KOPT-K1 (cell line): Measurements from ENCODE around the gene SDK2.

ENCODE experiments used
- H3K27ac ChIP-seq: fragments of 200-600 bp; sonication (generic); 2 replicates; pipeline ENCODE4 v1.5.1; 2016; ENCODE audit warnings: antibody characterized with exemption, mild to moderate bottlenecking, low read depth, low read length; ENCODE audit not compliant: poor library complexity, severe bottlenecking
- H3K36me3 ChIP-seq: fragments of 200-600 bp; sonication (generic); 2 replicates; pipeline ENCODE4 v1.5.1; 2017; ENCODE audit warnings: antibody characterized with exemption, mild to moderate bottlenecking, low read length, moderate library complexity; ENCODE audit not compliant: insufficient read depth
- H3K9me3 ChIP-seq: fragments of 200-600 bp; sonication (generic); 2 replicates; pipeline ENCODE4 v1.5.1; 2017; ENCODE audit warnings: antibody characterized with exemption, low read length, mild to moderate bottlenecking; ENCODE audit not compliant: insufficient read depth, poor library complexity, severe bottlenecking

Gene SDK2

DNA sequence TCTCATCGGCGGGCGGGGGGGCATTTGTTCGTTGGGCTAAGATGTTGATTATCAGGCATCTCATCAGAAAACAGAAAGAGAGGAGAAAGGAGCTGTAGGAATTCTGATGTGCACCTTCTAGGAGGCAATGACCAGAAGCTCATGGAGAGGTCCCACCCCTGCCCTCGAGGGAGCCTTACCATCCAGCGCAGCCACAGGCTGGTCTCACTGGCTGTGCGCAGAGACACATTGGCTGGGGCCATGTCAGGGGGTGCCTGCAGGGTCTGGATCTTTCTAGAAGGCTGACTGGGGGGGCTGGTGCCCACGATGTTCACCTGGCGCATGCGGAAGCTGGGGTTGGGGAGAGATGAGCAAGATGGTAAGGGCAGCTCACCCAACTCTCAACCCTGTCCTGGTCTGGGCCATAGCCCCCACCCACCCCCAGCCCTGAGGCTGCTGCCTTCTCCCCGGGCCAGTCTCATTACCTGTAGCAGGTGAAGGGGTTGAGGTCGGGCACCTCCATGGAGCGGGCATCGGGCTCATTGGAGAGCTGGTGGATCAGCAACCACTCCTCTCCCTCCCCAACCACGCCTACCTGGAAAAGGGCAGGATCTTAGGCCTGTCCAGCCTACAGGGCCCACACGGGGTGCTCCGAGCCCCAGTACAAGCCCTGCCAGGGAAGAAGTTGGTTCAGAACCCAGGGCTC is 246.2 kb downstream of the SDK2 start:
- Histone ChIP-seq H3K9me3 (no peaks in the 10 kb centered on the region), H3K36me3 (no peaks in the 10 kb centered on the region), H3K27ac (no peak overlapping the region)

DNA sequence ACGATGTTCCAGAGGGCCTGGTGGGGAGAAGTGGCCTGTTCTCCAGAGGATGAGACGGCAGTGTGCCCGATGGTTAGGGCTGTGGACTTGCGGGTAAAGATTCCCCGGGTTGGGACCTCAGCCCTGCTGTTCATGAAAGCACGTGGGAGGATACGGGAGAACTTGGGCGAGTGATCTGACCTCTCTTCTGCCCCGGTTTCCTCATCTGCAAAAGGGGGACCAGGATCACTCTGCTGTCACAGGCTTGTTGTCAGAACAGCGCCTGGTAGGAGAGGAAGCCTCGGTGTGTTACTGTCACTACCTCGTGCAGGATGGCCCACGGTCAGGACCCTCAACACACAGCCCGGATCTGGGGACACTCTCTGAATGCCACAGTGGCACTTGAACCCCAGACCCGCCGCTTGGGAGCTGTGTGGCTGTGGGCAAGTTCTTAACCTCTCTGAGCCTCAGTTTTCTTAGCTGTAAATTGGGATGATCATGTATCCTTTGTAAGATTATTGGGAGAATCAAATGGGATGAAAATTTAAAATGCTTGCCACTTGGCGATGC is 246.9 kb downstream of the SDK2 start:
- no peaks in the 10 kb centered on the region for H3K36me3 ChIP-seq
- H3K9me3 ChIP-seq: no peaks in the 10 kb centered on the region
- H3K27ac ChIP-seq: no peak overlapping the region

DNA sequence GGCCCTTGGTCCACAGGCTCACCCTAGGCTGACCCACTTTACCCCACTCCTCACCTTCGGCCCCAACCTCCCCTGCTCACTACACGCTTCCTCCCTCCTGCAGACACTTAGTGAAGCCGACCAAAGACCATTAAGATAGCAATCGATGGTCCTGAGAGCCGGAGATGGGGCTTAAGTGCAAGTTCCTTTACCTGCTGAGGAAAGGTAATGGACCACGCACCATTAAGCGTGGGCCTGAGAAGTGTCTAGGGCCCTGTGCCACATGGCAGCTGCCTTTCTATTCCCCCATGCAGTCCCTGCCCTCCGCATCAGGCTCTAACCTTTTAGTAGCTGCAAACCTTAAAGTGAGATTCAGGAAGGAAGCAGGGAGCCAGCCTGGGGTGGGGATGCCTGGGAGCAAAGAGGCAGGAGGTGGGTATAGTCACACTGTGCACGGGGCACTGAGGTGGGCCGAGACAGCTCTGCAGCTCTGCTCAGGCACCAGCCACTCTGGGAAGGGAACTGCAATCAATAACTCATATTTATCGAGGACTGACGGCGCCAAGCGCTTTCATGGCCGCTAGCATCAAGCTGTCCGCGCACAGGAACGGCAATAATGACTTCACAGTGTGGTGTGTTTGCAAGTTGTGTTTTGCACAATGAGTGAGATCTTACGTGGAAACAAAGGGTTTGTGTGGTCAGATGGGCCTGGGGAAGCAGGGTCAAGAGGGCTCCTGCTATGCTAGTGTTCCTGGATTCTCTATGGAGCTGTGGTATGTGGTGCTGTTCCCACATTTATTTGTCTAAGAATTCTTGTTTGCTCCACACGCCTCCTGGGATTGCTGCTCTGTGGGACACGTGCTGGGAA is 247.6 kb downstream of the SDK2 start:
- H3K27ac ChIP-seq: no peak overlapping the region
- no peaks in the 10 kb centered on the region for H3K36me3 ChIP-seq
- no peaks in the 10 kb centered on the region for H3K9me3 ChIP-seq

DNA sequence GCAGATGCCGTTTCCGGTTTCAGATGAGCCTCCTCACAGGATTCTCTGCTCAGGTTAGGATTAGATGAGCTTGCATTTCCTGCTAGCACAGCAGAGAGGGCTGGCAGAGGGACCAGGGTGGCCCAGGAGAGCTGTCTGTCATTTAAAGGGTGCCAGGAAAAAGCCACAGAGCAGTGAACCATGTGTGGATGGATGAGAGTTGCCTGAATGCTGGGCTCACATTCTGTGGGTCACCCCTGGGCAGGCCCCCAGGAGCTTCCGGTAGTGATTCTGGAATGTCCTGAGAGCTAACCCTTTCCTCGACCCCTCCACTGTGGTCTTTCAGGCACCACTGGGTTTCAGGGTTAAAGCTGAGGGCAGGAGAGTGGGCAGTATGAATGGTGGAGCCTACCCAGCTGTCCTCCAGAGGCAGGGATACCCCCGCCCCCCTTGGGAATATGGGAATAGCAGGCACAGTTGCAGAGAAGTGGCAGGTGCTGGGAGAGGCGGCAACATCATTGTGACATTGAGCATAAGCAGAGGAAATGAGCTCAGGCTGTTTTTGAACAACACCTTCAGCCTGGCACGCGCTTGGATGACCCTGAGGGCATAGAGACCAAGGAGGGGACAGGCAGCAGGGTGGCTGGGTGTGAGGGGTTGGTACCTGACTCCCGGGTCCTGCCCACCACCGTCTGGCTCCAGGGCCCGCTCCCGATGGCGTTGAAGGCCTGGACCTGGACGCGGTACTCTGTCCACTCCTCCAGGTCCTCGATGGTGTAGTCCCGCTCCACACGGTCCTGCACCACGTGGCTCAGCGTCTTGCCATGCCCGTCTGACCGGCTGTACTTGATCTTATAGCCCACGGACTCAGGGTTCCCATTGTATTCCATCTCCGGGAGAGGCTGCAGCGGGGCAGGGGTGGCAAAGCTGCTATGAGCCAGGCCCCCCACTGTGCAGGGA is 249.5 kb downstream of the SDK2 start:
- Histone ChIP-seq H3K27ac (no peak overlapping the region), H3K36me3 (no peaks in the 10 kb centered on the region), H3K9me3 (no peaks in the 10 kb centered on the region)

DNA sequence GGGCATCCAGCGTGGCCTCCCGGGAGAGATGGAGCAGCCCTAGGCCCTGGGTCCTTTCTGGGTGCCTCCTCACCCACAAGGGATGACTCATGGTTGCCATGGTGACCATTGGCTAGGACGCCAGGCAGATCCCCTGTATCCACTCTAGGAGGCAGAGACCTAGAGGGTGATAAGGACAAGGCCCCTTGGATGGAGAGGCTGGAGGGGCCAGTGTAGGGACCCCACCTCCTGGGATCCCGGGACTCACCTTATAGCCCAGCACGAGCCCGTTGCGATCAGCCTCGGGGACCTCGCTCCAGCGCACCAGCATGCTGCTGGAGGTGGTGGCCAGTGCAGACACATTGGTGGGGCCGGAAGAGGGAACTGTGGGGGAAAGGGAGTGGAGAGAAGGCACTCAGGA is 250.3 kb downstream of the SDK2 start:
- Histone ChIP-seq H3K9me3 (no peaks in the 10 kb centered on the region), H3K36me3 (no peaks in the 10 kb centered on the region), H3K27ac (no peak overlapping the region)

DNA sequence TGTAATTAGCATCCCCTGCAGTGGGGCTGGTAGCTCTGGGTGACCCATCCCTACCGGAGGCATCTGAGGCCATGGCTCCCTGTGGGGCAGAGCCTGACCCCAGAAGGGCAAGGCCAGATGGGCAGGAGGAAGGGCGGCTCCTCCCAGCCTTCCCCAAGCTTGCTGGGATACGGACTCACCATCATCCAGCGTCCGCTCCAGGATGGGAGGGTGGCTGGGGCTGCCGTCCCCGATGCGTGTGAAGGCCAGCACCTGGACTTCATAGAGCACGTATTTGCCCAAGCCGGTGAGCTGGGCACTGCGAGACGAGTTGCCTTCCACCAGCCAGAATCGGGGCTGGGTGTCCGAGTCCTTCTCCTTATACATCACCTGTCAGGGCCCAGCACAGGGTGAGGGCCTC is 250.9 kb downstream of the SDK2 start:
- Histone ChIP-seq H3K36me3 (no peaks in the 10 kb centered on the region), H3K27ac (no peak overlapping the region)

DNA sequence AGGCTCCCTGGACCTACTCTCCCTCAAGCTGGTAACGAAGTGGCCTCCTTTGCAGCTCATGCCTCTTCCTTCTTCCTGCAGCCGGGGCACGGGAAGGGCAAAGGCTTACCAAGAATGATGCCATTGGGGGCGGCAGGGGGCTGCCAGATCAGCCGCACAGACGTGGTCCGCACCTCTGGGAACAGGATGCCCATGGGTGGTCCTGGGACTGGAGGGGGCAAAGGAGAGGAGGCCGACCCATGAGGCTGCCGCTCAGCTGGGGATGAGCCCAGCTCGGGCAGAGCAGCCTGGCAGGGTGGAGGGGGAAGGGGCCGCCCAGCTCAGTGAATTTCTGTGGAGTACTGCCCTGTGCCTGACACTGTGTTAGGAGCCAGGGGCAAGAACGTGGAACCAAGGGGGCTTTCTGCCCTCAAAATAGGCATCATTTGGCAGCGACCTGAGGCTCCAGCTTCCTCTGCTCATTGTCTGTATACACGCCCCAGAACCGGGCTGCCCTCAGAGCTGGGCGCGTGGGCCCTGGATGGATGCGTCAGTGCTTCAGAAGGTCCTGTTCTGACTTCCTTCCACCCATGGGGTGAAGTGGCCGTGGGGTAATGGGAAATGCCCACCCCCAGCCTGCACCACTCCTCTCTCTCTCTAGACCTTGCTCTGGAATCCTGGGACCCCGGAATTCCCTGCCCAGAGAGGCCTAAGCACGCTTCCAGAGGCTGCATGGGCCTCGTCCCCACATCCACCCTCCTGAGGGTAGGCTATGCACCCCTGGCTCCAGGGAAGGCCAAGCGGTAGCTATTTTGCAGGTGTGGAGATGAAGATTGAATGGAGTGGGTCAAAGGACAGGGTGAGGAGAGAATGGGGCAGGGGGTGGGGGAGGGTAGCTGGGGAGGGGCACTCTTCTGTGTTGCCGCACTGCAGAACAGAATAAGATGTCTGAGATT is 252.6 kb downstream of the SDK2 start:
- Histone ChIP-seq H3K36me3 (no peaks in the 10 kb centered on the region), H3K9me3 (no peaks in the 10 kb centered on the region), H3K27ac (no peak overlapping the region)

More for the DNA sequence above, 250.9 kb downstream of the SDK2 start:
- H3K9me3 ChIP-seq: no peaks in the 10 kb centered on the region

DNA sequence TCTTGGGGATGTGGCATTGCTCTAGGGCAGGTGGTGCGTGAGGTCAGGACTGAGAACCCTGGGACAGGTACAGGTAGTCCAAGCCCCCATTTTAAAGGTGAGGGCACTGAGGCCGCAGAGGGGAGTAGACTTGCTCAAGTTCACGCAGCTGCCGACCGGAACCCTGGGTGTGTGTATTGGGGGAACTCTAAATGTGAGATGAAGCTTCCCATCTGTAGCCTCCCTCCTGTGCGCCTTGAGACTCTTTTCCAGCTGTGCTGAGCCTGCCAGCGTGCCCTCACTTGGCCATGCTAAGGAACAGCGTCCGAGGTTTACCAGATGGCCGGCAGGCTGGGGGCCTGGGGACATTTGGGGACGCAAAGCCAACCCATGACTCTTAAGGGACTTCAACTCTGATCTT is 253.4 kb downstream of the SDK2 start:
- no peak overlapping the region for H3K27ac ChIP-seq
- no peaks in the 10 kb centered on the region for H3K9me3 ChIP-seq
- no peaks in the 10 kb centered on the region for H3K36me3 ChIP-seq

DNA sequence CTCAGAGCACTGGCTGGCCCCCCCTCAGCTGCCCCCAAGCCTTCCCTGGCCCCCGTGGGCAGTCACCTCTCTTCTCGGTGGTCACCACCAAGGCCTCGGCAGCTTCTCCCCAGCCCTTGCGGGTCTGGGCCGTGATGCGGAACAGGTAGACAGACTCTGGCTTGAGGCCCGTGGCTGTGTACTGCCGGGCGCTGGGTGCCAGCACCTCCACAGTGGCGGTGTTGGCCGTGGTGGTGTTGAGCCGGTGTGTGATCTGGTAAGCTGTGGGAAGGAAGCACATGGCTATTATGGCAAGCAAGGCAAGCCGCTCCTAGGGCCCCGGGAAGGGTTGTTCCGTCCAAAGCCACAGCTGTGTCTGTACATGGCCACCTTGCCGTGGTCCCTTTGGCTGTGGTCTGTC is 254.0 kb downstream of the SDK2 start:
- H3K36me3 ChIP-seq: no peaks in the 10 kb centered on the region
- no peak overlapping the region for H3K27ac ChIP-seq
- H3K9me3 ChIP-seq: no peaks in the 10 kb centered on the region

DNA sequence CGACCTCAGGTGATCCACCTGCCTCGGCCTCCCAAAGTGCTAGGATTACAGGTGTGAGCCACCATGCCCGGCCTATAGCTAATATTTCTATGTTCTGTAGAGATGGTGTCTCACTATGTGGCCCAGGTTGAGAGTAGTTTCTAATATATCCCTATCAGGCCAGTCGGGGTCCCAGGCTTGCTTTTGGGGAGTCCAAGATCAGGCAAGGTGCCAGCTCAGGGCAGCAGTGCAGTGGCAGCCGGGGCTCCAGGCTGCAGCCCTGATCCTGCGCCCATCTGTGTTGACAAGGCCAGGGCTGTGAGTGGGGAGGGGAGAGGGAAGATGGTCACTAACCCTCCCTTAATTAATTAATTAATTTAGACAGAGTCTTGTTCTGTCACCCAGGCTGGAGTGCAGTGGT is 254.8 kb downstream of the SDK2 start:
- Histone ChIP-seq H3K9me3 (no peaks in the 10 kb centered on the region), H3K27ac (no peak overlapping the region), H3K36me3 (no peaks in the 10 kb centered on the region)

DNA sequence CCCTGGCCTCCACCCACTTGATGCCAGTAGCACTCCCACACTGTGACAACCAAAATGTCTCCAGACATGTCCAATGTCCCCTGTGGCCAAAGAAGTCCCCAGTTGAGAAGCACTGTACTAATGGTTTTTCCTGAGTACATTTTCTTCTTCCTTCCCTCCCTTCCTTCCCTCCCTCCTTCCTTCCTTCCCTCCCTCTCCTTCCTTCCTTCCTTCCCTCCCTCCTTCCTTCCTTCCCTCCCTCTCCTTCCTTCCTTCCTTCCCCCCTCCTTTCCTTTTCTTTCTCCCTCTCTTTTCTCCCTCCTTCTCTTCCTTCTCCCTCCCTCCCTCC is 255.7 kb downstream of the SDK2 start:
- Histone ChIP-seq H3K27ac (no peak overlapping the region), H3K36me3 (no peaks in the 10 kb centered on the region), H3K9me3 (no peaks in the 10 kb centered on the region)

DNA sequence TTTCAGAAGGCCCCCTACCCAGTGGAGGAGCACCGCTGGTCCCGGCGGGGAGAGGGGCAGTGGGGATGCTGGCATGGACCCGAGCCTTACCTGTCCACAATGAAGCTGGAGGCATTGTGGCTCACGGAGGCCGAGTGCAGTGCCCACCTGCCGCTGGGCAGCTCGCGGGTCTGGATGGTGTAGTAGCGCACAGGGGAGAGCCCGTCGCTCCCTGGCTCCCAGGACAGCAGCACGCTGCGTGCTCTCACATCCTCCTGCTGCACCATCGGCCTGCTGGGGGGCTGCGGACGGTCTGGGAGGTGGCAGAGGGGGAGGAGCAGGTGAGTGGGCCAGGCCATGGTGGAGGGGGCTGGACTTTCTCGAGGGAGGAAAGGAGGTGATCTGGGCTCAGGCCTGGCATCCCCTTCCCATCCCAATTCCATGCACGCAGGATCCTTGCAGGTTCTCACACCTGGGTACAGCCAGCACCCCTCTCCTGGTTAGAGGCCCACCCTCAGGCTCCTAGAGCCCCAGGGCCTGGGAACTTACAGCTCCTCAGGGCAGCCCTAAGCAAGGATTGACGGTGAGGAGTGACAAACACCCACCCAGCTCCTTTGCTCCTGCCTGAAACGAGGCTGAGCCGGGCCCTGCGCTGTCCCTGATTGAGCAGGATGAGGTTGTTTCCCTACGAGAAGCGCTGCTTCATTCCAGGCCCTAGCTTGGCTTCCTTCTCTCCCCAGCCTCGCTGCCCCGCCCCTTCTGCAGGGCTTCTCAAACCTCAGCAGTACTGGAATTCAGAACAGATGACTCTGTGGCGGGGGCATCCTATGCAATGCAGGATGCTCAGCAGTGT is 256.3 kb downstream of the SDK2 start:
- H3K36me3 ChIP-seq: no peaks in the 10 kb centered on the region
- no peak overlapping the region for H3K27ac ChIP-seq
- H3K9me3 ChIP-seq: no peaks in the 10 kb centered on the region

DNA sequence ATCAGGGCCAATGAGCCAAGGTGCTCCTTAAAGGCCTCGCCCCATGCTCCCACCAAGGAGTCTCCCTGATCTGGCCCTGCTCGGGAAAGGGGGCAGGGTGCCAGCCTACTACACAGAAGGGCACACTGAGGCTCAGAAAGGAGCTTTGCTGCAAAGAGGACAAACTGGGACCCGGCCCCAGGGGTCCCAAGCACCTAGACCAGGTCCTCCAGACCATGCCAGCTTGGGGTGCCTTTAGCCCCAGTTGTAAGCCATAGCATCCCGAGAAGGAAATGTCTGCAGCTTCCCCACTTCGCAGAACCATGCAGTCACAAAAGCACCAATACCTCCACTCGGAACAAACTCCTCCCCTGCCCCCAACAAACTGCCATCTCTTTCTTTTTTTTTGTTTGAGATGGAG is 257.7 kb downstream of the SDK2 start:
- H3K9me3 ChIP-seq: no peaks in the 10 kb centered on the region
- no peaks in the 10 kb centered on the region for H3K36me3 ChIP-seq
- no peak overlapping the region for H3K27ac ChIP-seq
